Measurements from ENCODE around the gene TNS1. TPM values are rescaled to one million over a fixed set of nuclear protein-coding genes. Genes with fewer than 3 reads are reported as not detected.

TNS1 gene
- polyA plus RNA-seq, 3 donors: 0.26 to 1.6 (median 1.5) TPM

DNA sequence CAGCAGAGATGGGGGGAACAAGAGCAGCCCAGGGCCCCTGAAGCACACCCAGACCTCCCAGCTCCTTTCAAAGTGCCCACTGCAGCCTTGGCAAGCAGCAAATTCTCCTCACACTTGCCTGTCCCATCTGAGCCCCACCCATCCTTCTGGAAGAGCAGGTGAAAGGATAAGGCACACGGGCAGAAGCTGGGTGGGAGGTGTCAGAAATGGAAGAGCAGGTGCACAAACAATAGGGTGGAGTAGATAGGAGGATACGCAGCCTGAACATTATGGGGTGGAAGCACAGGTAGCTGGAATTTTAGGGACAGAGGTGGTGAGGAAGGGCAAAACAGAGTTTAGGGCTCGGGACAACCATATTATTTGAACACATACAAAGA, 69.2 kb downstream of the TNS1 start:
- peaks cover 6 to 14% (median 10%) of the 10 kb centered on the region in 3 donors for H3K27me3 Mint-ChIP-seq (ENCODE audit: low read depth in 3 of 3)
- peaks cover 4 to 21% of the 10 kb centered on the region in 2 donors for H3K36me3 Mint-ChIP-seq
- intact Hi-C loops (cut with micrococcal nuclease): loop anchor here in 1 of 2 donors (5.0 kb wide), 1 partner anchor 36 kb away; no protein-coding TSS in a partner anchor
- H3K4me3 Mint-ChIP-seq: peak overlapping the region in 1 of 2 donors; percentile 91
- no peak overlapping the region for H2AFZ ChIP-seq (ENCODE audit: insufficient read depth, low read depth, low read length, poor library complexity, severe bottlenecking)
- DNase-seq: no peak
- TF ChIP-seq, protein P1, sequence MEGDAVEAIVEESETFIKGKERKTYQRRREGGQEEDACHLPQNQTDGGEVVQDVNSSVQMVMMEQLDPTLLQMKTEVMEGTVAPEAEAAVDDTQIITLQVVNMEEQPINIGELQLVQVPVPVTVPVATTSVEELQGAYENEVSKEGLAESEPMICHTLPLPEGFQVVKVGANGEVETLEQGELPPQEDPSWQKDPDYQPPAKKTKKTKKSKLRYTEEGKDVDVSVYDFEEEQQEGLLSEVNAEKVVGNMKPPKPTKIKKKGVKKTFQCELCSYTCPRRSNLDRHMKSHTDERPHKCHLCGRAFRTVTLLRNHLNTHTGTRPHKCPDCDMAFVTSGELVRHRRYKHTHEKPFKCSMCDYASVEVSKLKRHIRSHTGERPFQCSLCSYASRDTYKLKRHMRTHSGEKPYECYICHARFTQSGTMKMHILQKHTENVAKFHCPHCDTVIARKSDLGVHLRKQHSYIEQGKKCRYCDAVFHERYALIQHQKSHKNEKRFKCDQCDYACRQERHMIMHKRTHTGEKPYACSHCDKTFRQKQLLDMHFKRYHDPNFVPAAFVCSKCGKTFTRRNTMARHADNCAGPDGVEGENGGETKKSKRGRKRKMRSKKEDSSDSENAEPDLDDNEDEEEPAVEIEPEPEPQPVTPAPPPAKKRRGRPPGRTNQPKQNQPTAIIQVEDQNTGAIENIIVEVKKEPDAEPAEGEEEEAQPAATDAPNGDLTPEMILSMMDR (IDR thresholded peaks at IDR 0.05): no peak
- no peak overlapping the region for H3K4me2 ChIP-seq (replicated peaks; ENCODE audit: extremely low read depth, low read length, poor library complexity, severe bottlenecking)
- peak overlapping the region in 1 of 2 donors; percentile 99 for H3K27ac ChIP-seq (ENCODE audit: low read depth in 1 of 2, low read length in 2 of 2)
- H3K79me2 ChIP-seq (ENCODE audit: insufficient read depth, low read length): no peaks in the 10 kb centered on the region
- H3K27ac Mint-ChIP-seq: peak overlapping the region; percentile 95 to 99 (median 97)
- H3K9me3 Mint-ChIP-seq: peaks cover 0 to 3% (median 0%) of the 10 kb centered on the region in 7 donors
- H3K9ac ChIP-seq (ENCODE audit: insufficient read depth, low read length, poor library complexity, severe bottlenecking): peak overlapping the region; percentile 46
- no peaks in the 10 kb centered on the region for H3K27me3 ChIP-seq (ENCODE audit: control insufficient read depth in 2 of 2, insufficient read depth in 2 of 2, low read length in 2 of 2)
- H3K4me1 Mint-ChIP-seq: peaks cover 56% of the 10 kb centered on the region
- no CpG with 5 or more reads among the region's 3 CpGs for WGBS (ENCODE audit: insufficient coverage)
- no peaks in the 10 kb centered on the region for H3K36me3 ChIP-seq (replicated peaks in 1 of 2; ENCODE audit: control insufficient read depth in 1 of 2, insufficient read depth in 2 of 2, low read length in 2 of 2)
- peaks cover 31 to 41% of the 10 kb centered on the region in 2 donors for H3K4me1 ChIP-seq (ENCODE audit: control insufficient read depth in 1 of 2, insufficient read depth in 2 of 2, low read length in 2 of 2)
- no peaks in the 10 kb centered on the region for H4K20me1 ChIP-seq (ENCODE audit: insufficient read depth, low read length)
- H3K4me3 ChIP-seq (replicated peaks in 1 of 3; ENCODE audit: low read depth in 2 of 3, low read length in 3 of 3): no peak overlapping the region
- no peaks in the 10 kb centered on the region for H3K9me3 ChIP-seq (replicated peaks in 1 of 2; ENCODE audit: control insufficient read depth in 1 of 2, insufficient read depth in 1 of 2, low read length in 2 of 2)

DNA sequence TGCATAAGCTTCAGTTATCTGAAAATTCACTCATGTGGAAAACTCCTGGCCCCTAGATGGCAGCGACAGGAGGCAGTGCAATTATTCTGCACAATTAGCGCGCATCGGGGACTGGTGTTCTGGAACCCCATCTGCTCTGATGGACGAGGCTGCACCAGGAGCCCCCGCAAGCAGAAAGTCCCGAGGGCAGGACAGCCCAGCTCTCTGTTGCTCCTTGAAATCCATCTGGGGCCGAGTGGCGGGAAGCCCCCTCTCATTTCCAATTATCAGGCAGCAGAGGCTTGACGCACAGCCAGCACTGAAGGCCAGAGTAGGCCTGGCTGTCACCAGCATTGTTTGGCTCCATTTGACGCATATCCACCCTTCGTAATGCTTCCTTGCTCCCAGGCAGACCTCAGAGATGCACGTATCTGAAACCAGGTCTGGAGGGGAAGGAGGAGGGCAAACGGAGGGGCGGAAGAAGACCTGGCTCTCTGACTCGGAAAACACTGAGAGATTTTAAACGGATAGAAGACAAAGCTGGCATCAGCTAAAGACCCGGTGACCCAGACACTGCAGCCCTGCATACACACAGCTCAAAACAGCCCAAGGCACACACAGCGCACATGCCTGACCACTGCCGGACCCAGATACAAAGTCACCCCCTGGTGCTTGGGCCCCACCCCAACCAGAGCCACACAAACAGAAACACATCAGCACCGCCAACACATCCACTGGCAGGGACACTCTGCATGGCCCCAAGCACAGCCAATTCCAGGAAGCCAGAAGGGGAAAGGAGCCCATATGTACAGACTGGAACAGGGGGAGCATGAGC, 69.8 kb downstream of the TNS1 start:
- no peaks in the 10 kb centered on the region for H4K20me1 ChIP-seq (ENCODE audit: insufficient read depth, low read length)
- Mint-ChIP-seq H3K9me3 (peaks cover 0 to 3% (median 0%) of the 10 kb centered on the region in 7 donors), H3K4me1 (peaks cover 62% of the 10 kb centered on the region), H3K27me3 (ENCODE audit: low read depth in 3 of 3) (peaks cover 6 to 14% (median 10%) of the 10 kb centered on the region in 3 donors), H3K4me3 (peak overlapping the region in 1 of 2 donors; percentile 91), H3K36me3 (peaks cover 4 to 21% of the 10 kb centered on the region in 2 donors), H3K27ac (peak overlapping the region; percentile 95 to 99 (median 97))
- no peak overlapping the region for H2AFZ ChIP-seq (ENCODE audit: insufficient read depth, low read depth, low read length, poor library complexity, severe bottlenecking)
- intact Hi-C loops (cut with micrococcal nuclease): loop anchor here in 1 of 2 donors (5.0 kb wide), 1 partner anchor 36 kb away; no protein-coding TSS in a partner anchor
- TF ChIP-seq, protein P1 (IDR thresholded peaks at IDR 0.05): no peak
- H3K4me1 ChIP-seq (ENCODE audit: control insufficient read depth in 1 of 2, insufficient read depth in 2 of 2, low read length in 2 of 2): peaks cover 37 to 47% of the 10 kb centered on the region in 2 donors
- H3K36me3 ChIP-seq (replicated peaks in 1 of 2; ENCODE audit: control insufficient read depth in 1 of 2, insufficient read depth in 2 of 2, low read length in 2 of 2): no peaks in the 10 kb centered on the region
- H3K27ac ChIP-seq (ENCODE audit: low read depth in 1 of 2, low read length in 2 of 2): peak overlapping the region in 1 of 2 donors; percentile 99
- H3K4me2 ChIP-seq (replicated peaks; ENCODE audit: extremely low read depth, low read length, poor library complexity, severe bottlenecking): no peak overlapping the region
- H3K9ac ChIP-seq (ENCODE audit: insufficient read depth, low read length, poor library complexity, severe bottlenecking): no peak overlapping the region
- no peak overlapping the region for H3K4me3 ChIP-seq (replicated peaks in 1 of 3; ENCODE audit: low read depth in 2 of 3, low read length in 3 of 3)
- no peaks in the 10 kb centered on the region for H3K9me3 ChIP-seq (replicated peaks in 1 of 2; ENCODE audit: control insufficient read depth in 1 of 2, insufficient read depth in 1 of 2, low read length in 2 of 2)
- WGBS (ENCODE audit: insufficient coverage): 97% methylated on average over 16 of the region's 21 CpGs
- no peaks in the 10 kb centered on the region for H3K79me2 ChIP-seq (ENCODE audit: insufficient read depth, low read length)
- no peak for DNase-seq
- no peaks in the 10 kb centered on the region for H3K27me3 ChIP-seq (ENCODE audit: control insufficient read depth in 2 of 2, insufficient read depth in 2 of 2, low read length in 2 of 2)

All from CD14-positive monocyte (primary cell).